WTC11 (cell line): ENCODE data around the gene FEN1. TPM values are rescaled to one million over a fixed set of nuclear protein-coding genes. Genes with fewer than 3 reads are reported as not detected.

Experiments used
- ATAC-seq: fragments of 200-7000 bp; cut with Tn5 transposase; 2 replicates; pipeline ENCODE4 v1.10.0; 2021; ENCODE audit warnings: mild to moderate bottlenecking, moderate library complexity
- CTCF ChIA-PET: fragments of 300-600 bp; sonication (Branson Sonifier 250); formaldehyde crosslinking; loops from one replicate; lab custom pipeline; 2021; ENCODE audit warnings: antibody characterized with exemption; lab: Charles Lee
- POLR2A ChIA-PET: fragments of 350-600 bp; sonication (Branson Sonifier 250); formaldehyde crosslinking; loops from one replicate; lab custom pipeline; 2021; ENCODE audit warnings: antibody characterized with exemption; lab: Charles Lee
- DNase-seq: peaks from one replicate; pipeline ENCODE4 v3.0.0; 2021; ENCODE audit warnings: low spot score
- H3K27ac Mint-ChIP-seq: 2 replicates; pipeline ENCODE4 v1.8.0; 2021; ENCODE audit warnings: mixed read lengths
- H3K27me3 Mint-ChIP-seq: 2 replicates; pipeline ENCODE4 v1.8.0; 2021; ENCODE audit warnings: low read depth, mild to moderate bottlenecking, moderate library complexity, mixed read lengths
- H3K36me3 Mint-ChIP-seq: 2 replicates; pipeline ENCODE4 v1.8.0; 2021; ENCODE audit warnings: mixed read lengths
- H3K4me1 Mint-ChIP-seq: 2 replicates; pipeline ENCODE4 v1.8.0; 2022; ENCODE audit warnings: mixed read lengths
- H3K4me3 Mint-ChIP-seq: 2 replicates; pipeline ENCODE4 v1.8.0; 2021; ENCODE audit warnings: mild to moderate bottlenecking, moderate library complexity, mixed read lengths
- H3K9me3 Mint-ChIP-seq: 2 replicates; pipeline ENCODE4 v1.8.0; 2021; ENCODE audit warnings: mixed read lengths
- ATF6 ChIP-seq: sonication (generic); formaldehyde crosslinking; IDR thresholded peaks from 2 replicates; pipeline ENCODE4 v1.8.1; 2023; ENCODE audit warnings: mild to moderate bottlenecking, missing genetic modification reagents
- CTCF ChIP-seq: fragments of 200-600 bp; IDR thresholded peaks from 2 replicates; pipeline ENCODE4 v1.8.0; 2022; ENCODE audit warnings: antibody characterized with exemption
- EMX1 ChIP-seq: fragments of 250-450 bp; sonication (Bioruptor Pico); IDR thresholded peaks from 2 replicates; pipeline ENCODE4 v1.8.0; 2021; ENCODE audit warnings: mild to moderate bottlenecking
- ETV6 ChIP-seq: sonication (generic); formaldehyde crosslinking; IDR thresholded peaks from 2 replicates; pipeline ENCODE4 v1.8.1; 2022; ENCODE audit warnings: mild to moderate bottlenecking, missing genetic modification reagents
- NR3C1 ChIP-seq: sonication (generic); formaldehyde crosslinking; conservative IDR thresholded peaks from 2 replicates; pipeline ENCODE4 v1.8.1; 2023; ENCODE audit warnings: low read depth, mild to moderate bottlenecking, missing genetic modification reagents
- SMAD3 ChIP-seq: sonication (generic); formaldehyde crosslinking; IDR thresholded peaks from 2 replicates; pipeline ENCODE4 v1.8.0; 2022; ENCODE audit warnings: missing genetic modification reagents, mild to moderate bottlenecking, borderline replicate concordance
- ZBTB43 ChIP-seq: sonication (generic); formaldehyde crosslinking; IDR thresholded peaks from 2 replicates; pipeline ENCODE4 v1.8.1; 2023; ENCODE audit warnings: mild to moderate bottlenecking, missing genetic modification reagents
- ZNF423 ChIP-seq: fragments of 250-450 bp; sonication (Bioruptor Pico); IDR thresholded peaks from 2 replicates; pipeline ENCODE4 v2.1.2; 2022; ENCODE audit warnings: mild to moderate bottlenecking, moderate library complexity
- total RNA-seq: library from RNA; stranded (reverse); gene quantifications from 3 replicates; pipeline ENCODE4 v1.2.3, GENCODE V29; 2021
- TF ChIP-seq, protein P1 (sequence below): sonication (generic); formaldehyde crosslinking; IDR thresholded peaks from 2 replicates; pipeline ENCODE4 v1.8.1; 2023; ENCODE audit warnings: mild to moderate bottlenecking, moderate library complexity, missing genetic modification reagents
- TF ChIP-seq, protein P2 (sequence below): sonication (generic); formaldehyde crosslinking; IDR thresholded peaks from 2 replicates; pipeline ENCODE4 v1.8.1; 2022; ENCODE audit warnings: missing genetic modification reagents, borderline replicate concordance

FEN1 gene
- total RNA-seq, 1 experiment from 2014 or later = 96.3 TPM

DNA sequence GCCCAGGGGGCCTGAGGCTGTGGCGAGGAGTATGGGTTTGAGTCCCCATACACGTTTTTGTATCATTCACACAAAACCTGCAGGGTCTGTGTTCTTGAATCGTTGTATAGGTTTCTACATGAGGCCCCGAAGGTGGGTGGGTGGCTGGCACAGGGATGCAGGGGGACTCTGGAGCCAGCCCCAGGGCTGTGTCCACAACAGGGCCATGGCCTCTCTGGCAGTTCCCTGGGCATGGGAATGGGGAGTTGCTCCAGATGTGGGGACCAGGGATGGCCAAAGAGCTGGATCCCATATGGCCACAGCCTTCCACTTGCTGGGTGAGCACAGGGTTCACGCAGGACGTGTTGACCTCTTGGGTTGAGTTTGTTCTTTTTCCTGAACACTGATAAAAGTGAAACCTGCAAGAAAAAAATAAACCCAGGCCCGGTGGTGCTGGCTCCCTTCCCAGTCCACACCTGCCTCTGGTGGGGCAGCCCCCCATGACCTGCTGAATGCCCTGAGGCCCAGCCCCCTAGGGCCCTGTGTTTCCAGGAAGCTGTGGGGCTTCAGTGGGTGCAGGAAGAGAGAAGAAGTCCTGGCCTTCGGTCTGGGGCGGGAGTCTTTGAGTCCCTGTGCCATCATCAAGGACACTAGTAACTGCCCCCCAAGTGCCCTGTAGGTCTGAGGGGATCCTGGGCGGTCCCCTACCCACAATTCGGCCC lies 24.2 kb upstream of the FEN1 start:
- Mint-ChIP-seq H3K4me1 (peaks cover 12% of the 10 kb centered on the region), H3K36me3 (no peaks in the 10 kb centered on the region), H3K4me3 (no peak overlapping the region), H3K9me3 (no peaks in the 10 kb centered on the region)
- POLR2A ChIA-PET = interaction anchor here (0.7 kb wide), 1 partner anchor 29 kb away, joined by 3 read pairs; no protein-coding TSS in a partner anchor
- TF ChIP-seq CTCF = no peak
- TF ChIP-seq, all 79 proteins: peak for 0
- Mint-ChIP-seq H3K27ac (no peak overlapping the region), H3K27me3 (no peaks in the 10 kb centered on the region)
- DNase-seq (no peak), ATAC-seq (no peak)
- CTCF ChIA-PET = interaction anchor here (5.3 to 6.3 kb wide), 2 partner anchors 18 to 21 kb away, joined by 37 to 42 read pairs; no protein-coding TSS in a partner anchor

GRCh38 chr11:61769169-61769920 lies 23.4 kb upstream of the FEN1 start:
- POLR2A ChIA-PET = no interaction called here
- H3K4me3 Mint-ChIP-seq = no peak overlapping the region

DNA sequence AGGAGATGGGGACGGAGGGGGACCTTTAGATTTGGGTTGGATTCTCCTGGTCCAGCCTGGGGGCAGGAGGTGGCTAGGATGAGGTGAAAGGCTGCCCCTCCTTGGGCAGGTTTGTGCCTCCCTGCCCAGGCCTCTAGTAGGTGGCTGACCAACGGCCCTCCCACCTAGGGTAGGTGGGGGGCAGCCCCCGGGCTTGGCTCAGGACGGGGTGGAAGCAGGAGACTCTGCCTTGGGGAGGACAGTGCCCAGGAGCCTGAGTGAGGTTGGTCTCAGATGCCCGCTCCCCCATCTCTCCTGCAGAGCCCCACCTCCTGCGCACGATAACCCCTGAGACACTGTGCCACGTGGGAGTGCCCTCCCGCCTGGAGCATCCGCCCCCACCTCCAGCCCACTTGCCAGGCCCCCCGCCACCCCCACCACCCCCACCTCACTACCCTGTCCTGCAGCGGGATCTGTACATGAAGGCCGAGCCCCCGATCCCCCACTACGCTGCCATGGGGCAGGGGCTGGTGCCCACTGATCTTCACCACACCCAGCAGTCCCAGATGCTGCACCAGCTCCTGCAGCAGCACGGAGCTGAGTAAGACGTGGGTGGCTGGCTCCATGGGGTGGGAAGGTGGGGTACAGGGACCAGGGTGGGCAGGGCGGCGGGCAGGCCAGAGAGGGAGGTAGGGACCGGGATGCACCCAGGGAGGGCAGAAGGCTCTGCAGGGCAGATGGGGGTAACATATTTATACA lies 22.6 kb upstream of the FEN1 start:
- ATAC-seq (no peak), DNase-seq (no peak)
- H3K27me3 Mint-ChIP-seq = no peaks in the 10 kb centered on the region
- CTCF ChIA-PET = interaction anchor here (0.7 to 6.3 kb wide), 4 partner anchors 17 to 42 kb away, joined by 3 to 42 read pairs (median 4); partner anchors contain the start of gene MYRF
- no peaks in the 10 kb centered on the region for H3K36me3 Mint-ChIP-seq
- POLR2A ChIA-PET = interaction anchor here (0.6 kb wide), 1 partner anchor 97 kb away, joined by 5 read pairs; no protein-coding TSS in a partner anchor
- H3K9me3 Mint-ChIP-seq = no peaks in the 10 kb centered on the region
- H3K4me1 Mint-ChIP-seq = peaks cover 9% of the 10 kb centered on the region
- no peak overlapping the region for H3K4me3 Mint-ChIP-seq
- no peak for TF ChIP-seq EMX1 (CRISPR knock-in tag)
- H3K27ac Mint-ChIP-seq = no peak overlapping the region

More at GRCh38 chr11:61769169-61769920, 23.4 kb upstream of the FEN1 start:
- peak; percentile 44 for DNase-seq
- peaks cover 12% of the 10 kb centered on the region for H3K4me1 Mint-ChIP-seq
- no peaks in the 10 kb centered on the region for H3K36me3 Mint-ChIP-seq
- H3K27me3 Mint-ChIP-seq = no peaks in the 10 kb centered on the region
- CTCF ChIA-PET = interaction anchor here (0.7 to 6.3 kb wide), 4 partner anchors 16 to 41 kb away, joined by 3 to 42 read pairs (median 4); partner anchors contain the start of gene MYRF
- peak; percentile 29 for ATAC-seq
- H3K9me3 Mint-ChIP-seq = no peaks in the 10 kb centered on the region
- TF ChIP-seq ZNF423 (CRISPR knock-in tag) = peak; percentile 67
- 0 out of 2 replicates have a peak, but pooled peaks have one; percentile 16 for TF ChIP-seq CTCF
- TF ChIP-seq, protein P1, sequence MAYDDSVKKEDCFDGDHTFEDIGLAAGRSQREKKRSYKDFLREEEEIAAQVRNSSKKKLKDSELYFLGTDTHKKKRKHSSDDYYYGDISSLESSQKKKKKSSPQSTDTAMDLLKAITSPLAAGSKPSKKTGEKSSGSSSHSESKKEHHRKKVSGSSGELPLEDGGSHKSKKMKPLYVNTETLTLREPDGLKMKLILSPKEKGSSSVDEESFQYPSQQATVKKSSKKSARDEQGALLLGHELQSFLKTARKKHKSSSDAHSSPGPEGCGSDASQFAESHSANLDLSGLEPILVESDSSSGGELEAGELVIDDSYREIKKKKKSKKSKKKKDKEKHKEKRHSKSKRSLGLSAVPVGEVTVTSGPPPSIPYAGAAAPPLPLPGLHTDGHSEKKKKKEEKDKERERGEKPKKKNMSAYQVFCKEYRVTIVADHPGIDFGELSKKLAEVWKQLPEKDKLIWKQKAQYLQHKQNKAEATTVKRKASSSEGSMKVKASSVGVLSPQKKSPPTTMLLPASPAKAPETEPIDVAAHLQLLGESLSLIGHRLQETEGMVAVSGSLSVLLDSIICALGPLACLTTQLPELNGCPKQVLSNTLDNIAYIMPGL (CRISPR knock-in tag) = no peak
- H3K27ac Mint-ChIP-seq = no peak overlapping the region

- Mint-ChIP-seq H3K36me3 (no peaks in the 10 kb centered on the region), H3K4me3 (no peak overlapping the region), H3K9me3 (no peaks in the 10 kb centered on the region)
- peak; percentile 38 for ATAC-seq
- no peak for DNase-seq
- TF ChIP-seq NR3C1 (CRISPR knock-in tag) (no peak), ETV6 (CRISPR knock-in tag) (no peak), ZBTB43 (CRISPR knock-in tag) (no peak), SMAD3 (CRISPR knock-in tag) (no peak), EMX1 (CRISPR knock-in tag) (no peak), ATF6 (CRISPR knock-in tag) (no peak)
- TF ChIP-seq, protein P2, sequence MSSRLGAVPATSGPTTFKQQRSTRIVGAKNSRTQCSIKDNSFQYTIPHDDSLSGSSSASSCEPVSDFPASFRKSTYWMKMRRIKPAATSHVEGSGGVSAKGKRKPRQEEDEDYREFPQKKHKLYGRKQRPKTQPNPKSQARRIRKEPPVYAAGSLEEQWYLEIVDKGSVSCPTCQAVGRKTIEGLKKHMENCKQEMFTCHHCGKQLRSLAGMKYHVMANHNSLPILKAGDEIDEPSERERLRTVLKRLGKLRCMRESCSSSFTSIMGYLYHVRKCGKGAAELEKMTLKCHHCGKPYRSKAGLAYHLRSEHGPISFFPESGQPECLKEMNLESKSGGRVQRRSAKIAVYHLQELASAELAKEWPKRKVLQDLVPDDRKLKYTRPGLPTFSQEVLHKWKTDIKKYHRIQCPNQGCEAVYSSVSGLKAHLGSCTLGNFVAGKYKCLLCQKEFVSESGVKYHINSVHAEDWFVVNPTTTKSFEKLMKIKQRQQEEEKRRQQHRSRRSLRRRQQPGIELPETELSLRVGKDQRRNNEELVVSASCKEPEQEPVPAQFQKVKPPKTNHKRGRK (CRISPR knock-in tag) = no peak
- TF ChIP-seq, all 79 proteins: peak for 0
- POLR2A ChIA-PET = no interaction called here
- H3K27ac Mint-ChIP-seq = no peak overlapping the region
- CTCF ChIA-PET = interaction anchor here (1.2 to 10.0 kb wide), 3 partner anchors 17 to 38 kb away, joined by 5 to 106 read pairs (median 7); no protein-coding TSS in a partner anchor
- no peaks in the 10 kb centered on the region for H3K27me3 Mint-ChIP-seq
- H3K4me1 Mint-ChIP-seq = peaks cover 10% of the 10 kb centered on the region
These were observed 21.4 kb upstream of the FEN1 start for GRCh38 chr11:61771195-61771894.
